Measurements from ENCODE around the gene RACGAP1. TPM values are rescaled to one million over a fixed set of nuclear protein-coding genes. Genes with fewer than 3 reads are reported as not detected.

The RACGAP1 gene
- total and polyA plus RNA-seq, 2 of the 8 experiments (the other 6 are each of a cell fraction or from before 2014, with no cell fraction given) = 18.0 to 66.3 TPM

- Histone ChIP-seq H2BK12ac (ENCODE audit: low read depth, low read length) (0 out of 2 replicates have a peak overlapping the region, but pooled peaks have one; percentile 17), H4K5ac (ENCODE audit: insufficient read length, low read depth, low read length) (no peak overlapping the region)
- TF ChIP-seq FOSL1 (IDR thresholded peaks at IDR 0.05; ENCODE audit: insufficient read depth, low read depth, low read length) (no peak), HDAC6 (IDR thresholded peaks at IDR 0.05; ENCODE audit: low read depth, low read length) (no peak), USF2 (IDR thresholded peaks at IDR 0.05; ENCODE audit: low read length) (no peak), RXRA (IDR thresholded peaks at IDR 0.05; ENCODE audit: insufficient read depth, low read depth, low read length) (no peak), YY1 (IDR thresholded peaks at IDR 0.05; ENCODE audit: low read depth, low read length) (no peak), SAP30 (IDR thresholded peaks at IDR 0.05; ENCODE audit: insufficient read depth, insufficient replicate concordance, low read length) (no peak), NANOG (IDR thresholded peaks at IDR 0.05; ENCODE audit: insufficient read depth, low read depth, low read length, poor library complexity, severe bottlenecking) (no peak), SP4 (IDR thresholded peaks at IDR 0.05; ENCODE audit: low read length) (no peak)
Observed at GRCh38 chr12:49970658-49971057, 54.6 kb downstream of the RACGAP1 start.

More at GRCh38 chr12:49970658-49971057, 54.6 kb downstream of the RACGAP1 start:
- Histone ChIP-seq H3K36me3 (ENCODE audit: control insufficient read depth in 2 of 4, insufficient read depth in 4 of 4, low read length in 3 of 4) (no peaks in the 10 kb centered on the region), H3K9ac (replicated peaks in 1 of 4; ENCODE audit: extremely low read depth in 1 of 4, low read depth in 3 of 4, low read length in 3 of 4) (no peak overlapping the region), H3K4me1 (replicated peaks in 1 of 4; ENCODE audit: control insufficient read depth in 3 of 4, insufficient read depth in 4 of 4, low read length in 3 of 4) (peaks cover 0 to 9% (median 6%) of the 10 kb centered on the region in 4 experiments; a peak in 5 of 7 replicates), H3K4me3 (ENCODE audit: extremely low read depth in 1 of 4, insufficient read depth in 2 of 4, low read depth in 3 of 4, low read length in 4 of 4) (no peak overlapping the region), H2BK5ac (ENCODE audit: low read depth, low read length) (no peak overlapping the region), H3K23me2 (ENCODE audit: low read depth, low read length) (no peaks in the 10 kb centered on the region), H2BK20ac (ENCODE audit: low read length) (no peak overlapping the region), H3K4me2 (ENCODE audit: insufficient read depth in 1 of 2, low read depth in 2 of 2, low read length in 2 of 2) (no peak overlapping the region), H4K91ac (replicated peaks; ENCODE audit: insufficient read length, low read length) (no peak overlapping the region), H3K79me2 (ENCODE audit: control insufficient read depth in 1 of 2, insufficient read depth in 2 of 2, low read length in 2 of 2) (no peaks in the 10 kb centered on the region), H2BK120ac (replicated peaks; ENCODE audit: low read depth, low read length) (no peak overlapping the region), H3K4ac (replicated peaks; ENCODE audit: insufficient read length, low read depth, low read length) (no peak overlapping the region), H4K8ac (ENCODE audit: extremely low read depth, insufficient read depth, low read length) (no peak overlapping the region), H3K18ac (ENCODE audit: extremely low read depth, low read length) (peak overlapping the region; percentile 48; the same call in 1 of the 2 replicates), H3K14ac (ENCODE audit: insufficient read length) (no peak overlapping the region), H2AFZ (ENCODE audit: low read length) (no peak overlapping the region), H3K27me3 (replicated peaks in 1 of 4; ENCODE audit: control insufficient read depth in 3 of 4, extremely low read depth in 1 of 4, insufficient read depth in 3 of 4, low read length in 3 of 4) (peaks cover 0 to 22% (median 9%) of the 10 kb centered on the region in 4 experiments; a peak in 6 of 7 replicates), H4K20me1 (replicated peaks in 1 of 2; ENCODE audit: control insufficient read depth in 1 of 2, insufficient read depth in 2 of 2, low read length in 2 of 2) (no peaks in the 10 kb centered on the region), H2AK5ac (ENCODE audit: low read depth, low read length) (no peak overlapping the region), H2BK15ac (ENCODE audit: low read length) (no peak overlapping the region; the same call in 1 of the 2 replicates), H3K56ac (replicated peaks; ENCODE audit: insufficient read length, low read depth, low read length) (no peak overlapping the region), H3K23ac (ENCODE audit: insufficient read length) (no peak overlapping the region), H3K9me3 (ENCODE audit: insufficient read depth in 2 of 2, low read depth in 1 of 2, low read length in 1 of 2) (no peaks in the 10 kb centered on the region), H3K27ac (ENCODE audit: low read depth, low read length) (no peak overlapping the region), H3K79me1 (ENCODE audit: low read depth, low read length) (no peaks in the 10 kb centered on the region)
- CTCF ChIA-PET (ENCODE audit: partially characterized antibody) = interaction anchor here (1.1 to 23.0 kb wide), 8 partner anchors 10 to 102 kb away, joined by 3 to 420 read pairs (median 124); partner anchors contain the start of gene ASIC1
- no peak for DNase-seq (ENCODE audit: low read depth in 1 of 2, low spot score in 2 of 2)
- 81% methylated on average over 7 of the region's 10 CpGs; no CpG with 5 or more reads in 1 of the 2 experiments for WGBS, 2 experiments (ENCODE audit: extremely low coverage in 1 of 2, insufficient coverage in 1 of 2, insufficient read length in 1 of 2, insufficient replicate concordance in 2 of 2, low coverage in 1 of 2, low lambda C conversion rate in 2 of 2, missing lambda C conversion rate in 1 of 2)
- POLR2A ChIA-PET (ENCODE audit: partially characterized antibody) = no interaction called here
- no peak for FAIRE-seq
